ENCODE data around the gene CADM2.

Gene CADM2

GRCh38 chr3:85255949-85256348 lies 297.2 kb downstream of the CADM2 start:
- H3K9me3 ChIP-seq (replicated peaks in 1 of 11): no peaks in the 10 kb centered on the region
- H3K27ac ChIP-seq: no peak overlapping the region
- H3K9ac ChIP-seq: no peak overlapping the region
- no peak for TF ChIP-seq Cebpa-rat (IDR thresholded peaks at IDR 0.05)
- no peaks in the 10 kb centered on the region for H3K36me3 ChIP-seq
- H3K4me3 ChIP-seq: no peak overlapping the region
- H4K20me1 ChIP-seq: no peaks in the 10 kb centered on the region
- no peak overlapping the region for H3K4me2 ChIP-seq
- H3K27me3 ChIP-seq: no peaks in the 10 kb centered on the region
- H3K4me1 ChIP-seq: peaks cover 0 to 10% (median 3%) of the 10 kb centered on the region in 10 experiments; a peak in 8 of 20 replicates

- TF ChIP-seq Cebpa-rat (IDR thresholded peaks at IDR 0.05): no peak
- no peaks in the 10 kb centered on the region for H3K9me3 ChIP-seq (replicated peaks in 1 of 11)
- H3K4me3 ChIP-seq: no peak overlapping the region
- no peak overlapping the region for H3K9ac ChIP-seq
- H3K27me3 ChIP-seq: no peaks in the 10 kb centered on the region
- H3K27ac ChIP-seq: no peak overlapping the region
- H4K20me1 ChIP-seq: no peaks in the 10 kb centered on the region
- no peak overlapping the region for H3K4me2 ChIP-seq
- no peaks in the 10 kb centered on the region for H3K36me3 ChIP-seq
- H3K4me1 ChIP-seq: peaks cover 0 to 8% (median 0%) of the 10 kb centered on the region in 10 experiments; a peak in 5 of 20 replicates
Measured at GRCh38 chr3:85258326-85258725, 299.5 kb downstream of the CADM2 start.

GRCh38 chr3:85258819-85259218 lies 300.0 kb downstream of the CADM2 start:
- TF ChIP-seq Cebpa-rat (IDR thresholded peaks at IDR 0.05): no peak
- H3K4me2 ChIP-seq: no peak overlapping the region
- no peaks in the 10 kb centered on the region for H3K36me3 ChIP-seq
- H3K9ac ChIP-seq: no peak overlapping the region
- no peak overlapping the region for H3K27ac ChIP-seq
- H3K4me1 ChIP-seq: peaks cover 0 to 5% (median 0%) of the 10 kb centered on the region in 10 experiments; a peak in 5 of 20 replicates
- no peaks in the 10 kb centered on the region for H3K9me3 ChIP-seq (replicated peaks in 1 of 11)
- no peaks in the 10 kb centered on the region for H3K27me3 ChIP-seq
- H3K4me3 ChIP-seq: no peak overlapping the region
- no peaks in the 10 kb centered on the region for H4K20me1 ChIP-seq

- H3K27ac ChIP-seq: no peak overlapping the region
- no peak overlapping the region for H3K4me3 ChIP-seq
- H3K27me3 ChIP-seq: no peaks in the 10 kb centered on the region
- H3K4me1 ChIP-seq: 0 out of 20 replicates have a peak, but pooled peaks cover 0 to 4% (median 0%) of the 10 kb centered on the region in 10 experiments
- no peak overlapping the region for H3K4me2 ChIP-seq
- H4K20me1 ChIP-seq: no peaks in the 10 kb centered on the region
- H3K9me3 ChIP-seq (replicated peaks in 1 of 11): no peaks in the 10 kb centered on the region
- no peaks in the 10 kb centered on the region for H3K36me3 ChIP-seq
- TF ChIP-seq Cebpa-rat (IDR thresholded peaks at IDR 0.05): no peak
- no peak overlapping the region for H3K9ac ChIP-seq
Measured at GRCh38 chr3:85259748-85260147, 301.0 kb downstream of the CADM2 start.

- H3K9me3 ChIP-seq (replicated peaks in 1 of 11): no peaks in the 10 kb centered on the region
- TF ChIP-seq Cebpa-rat (IDR thresholded peaks at IDR 0.05): no peak
- no peaks in the 10 kb centered on the region for H3K4me1 ChIP-seq
- H3K9ac ChIP-seq: no peak overlapping the region
- H3K4me3 ChIP-seq: no peak overlapping the region
- H3K27me3 ChIP-seq: no peaks in the 10 kb centered on the region
- H3K36me3 ChIP-seq: no peaks in the 10 kb centered on the region
- no peaks in the 10 kb centered on the region for H4K20me1 ChIP-seq
- no peak overlapping the region for H3K4me2 ChIP-seq
- H3K27ac ChIP-seq: no peak overlapping the region
Measured at GRCh38 chr3:85264381-85264780, 305.6 kb downstream of the CADM2 start.

GRCh38 chr3:85270488-85270887 lies 311.7 kb downstream of the CADM2 start:
- no peak overlapping the region for H3K9ac ChIP-seq
- H3K36me3 ChIP-seq: no peaks in the 10 kb centered on the region
- no peak for TF ChIP-seq Cebpa-rat (IDR thresholded peaks at IDR 0.05)
- H3K4me3 ChIP-seq: no peak overlapping the region
- no peak overlapping the region for H3K4me2 ChIP-seq
- no peaks in the 10 kb centered on the region for H3K4me1 ChIP-seq
- no peaks in the 10 kb centered on the region for H4K20me1 ChIP-seq
- no peaks in the 10 kb centered on the region for H3K9me3 ChIP-seq (replicated peaks in 1 of 11)
- H3K27ac ChIP-seq: no peak overlapping the region
- no peaks in the 10 kb centered on the region for H3K27me3 ChIP-seq

- no peak overlapping the region for H3K4me2 ChIP-seq
- H3K4me3 ChIP-seq: no peak overlapping the region
- no peak overlapping the region for H3K27ac ChIP-seq
- no peaks in the 10 kb centered on the region for H3K9me3 ChIP-seq (replicated peaks in 1 of 11)
- H3K9ac ChIP-seq: no peak overlapping the region
- H3K36me3 ChIP-seq: no peaks in the 10 kb centered on the region
- H3K4me1 ChIP-seq: no peaks in the 10 kb centered on the region
- H4K20me1 ChIP-seq: no peaks in the 10 kb centered on the region
- H3K27me3 ChIP-seq: no peaks in the 10 kb centered on the region
- TF ChIP-seq Cebpa-rat (IDR thresholded peaks at IDR 0.05): no peak
Measured at GRCh38 chr3:85271911-85272310, 313.1 kb downstream of the CADM2 start.

GRCh38 chr3:85288257-85288656 lies 329.5 kb downstream of the CADM2 start:
- Histone ChIP-seq H3K27me3 (no peaks in the 10 kb centered on the region), H3K36me3 (no peaks in the 10 kb centered on the region), H3K9ac (no peak overlapping the region), H3K27ac (no peak overlapping the region), H3K4me1 (no peaks in the 10 kb centered on the region), H3K4me2 (no peak overlapping the region), H3K9me3 (replicated peaks in 1 of 11) (peaks cover 0 to 4% (median 0%) of the 10 kb centered on the region in 11 experiments; a peak in 1 of 22 replicates), H4K20me1 (no peaks in the 10 kb centered on the region), H3K4me3 (no peak overlapping the region)
- TF ChIP-seq Cebpa-rat (IDR thresholded peaks at IDR 0.05): no peak

GRCh38 chr3:85297291-85297690 lies 338.5 kb downstream of the CADM2 start:
- H3K4me3 ChIP-seq: no peak overlapping the region
- no peaks in the 10 kb centered on the region for H3K36me3 ChIP-seq
- TF ChIP-seq Cebpa-rat (IDR thresholded peaks at IDR 0.05): no peak
- H3K9me3 ChIP-seq (replicated peaks in 1 of 11): no peaks in the 10 kb centered on the region
- no peaks in the 10 kb centered on the region for H4K20me1 ChIP-seq
- H3K4me2 ChIP-seq: no peak overlapping the region
- no peak overlapping the region for H3K27ac ChIP-seq
- H3K4me1 ChIP-seq: no peaks in the 10 kb centered on the region
- H3K27me3 ChIP-seq: no peaks in the 10 kb centered on the region
- H3K9ac ChIP-seq: no peak overlapping the region

GRCh38 chr3:85298032-85298431 lies 339.2 kb downstream of the CADM2 start:
- Histone ChIP-seq H3K4me1 (no peaks in the 10 kb centered on the region), H3K27me3 (no peaks in the 10 kb centered on the region), H3K4me3 (no peak overlapping the region), H3K9ac (no peak overlapping the region), H4K20me1 (no peaks in the 10 kb centered on the region), H3K36me3 (no peaks in the 10 kb centered on the region), H3K4me2 (no peak overlapping the region), H3K27ac (no peak overlapping the region), H3K9me3 (replicated peaks in 1 of 11) (no peaks in the 10 kb centered on the region)
- no peak for TF ChIP-seq Cebpa-rat (IDR thresholded peaks at IDR 0.05)

All from BLaER1 treated with 17β-estradiol and CSF1 and Interleukin-3, amounts not matched to agents 10 nM and 100 nM (cell line).